Breast epithelium (tissue), 4 donors: ENCODE measurements around the gene CREB3L2. TPM values are rescaled to one million over a fixed set of nuclear protein-coding genes. Genes with fewer than 3 reads are reported as not detected.

Experiments
- DNase-seq, 2 donors: peaks; one replicate each; pipeline ENCODE4 v3.0.0-alpha.2; 2019; ENCODE audit warnings: low spot score in 2 of 2
- H3K27ac ChIP-seq, 2 donors: fragments of 200-600 bp; sonication (generic) in 1 of 2; one replicate each; pipeline ENCODE4 v1.5.1; 2016 to 2019; ENCODE audit warnings: mild to moderate bottlenecking in 1 of 2
- H3K27me3 ChIP-seq, 2 donors: fragments of 200-600 bp; sonication (generic) in 1 of 2; one replicate each; pipeline versions ENCODE4 v1.5.1 to v1.6.0; 2017 to 2019; ENCODE audit warnings: control low read depth in 1 of 2, mild to moderate bottlenecking in 1 of 2
- H3K36me3 ChIP-seq: fragments of 200-600 bp; one replicate; pipeline ENCODE4 v1.5.1; 2019
- H3K4me1 ChIP-seq, 2 donors: fragments of 200-600 bp; sonication (generic); one replicate each; pipeline ENCODE4 v1.5.1; 2016 to 2019; ENCODE audit warnings: control low read depth in 1 of 2
- H3K4me3 ChIP-seq, 3 donors: fragments of 200-600 bp; sonication (generic); 1 replicate in 2 of 3; 2 replicates in 1 of 3; pipeline ENCODE4 v1.5.1; 2016 to 2019; ENCODE audit warnings: mild to moderate bottlenecking in 3 of 3, moderate library complexity in 2 of 3
- H3K9me3 ChIP-seq, 2 donors: fragments of 200-600 bp; sonication (generic) in 1 of 2; one replicate each; pipeline ENCODE4 v1.5.1; 2016 to 2019; ENCODE audit warnings: control low read depth in 1 of 2
- CTCF ChIP-seq, 3 donors: fragments of 450-650 bp; IDR thresholded peaks; one replicate each; pipeline ENCODE4 v1.5.1; 2016 to 2017; ENCODE audit warnings: antibody characterized with exemption in 3 of 3, mild to moderate bottlenecking in 3 of 3, moderate library complexity in 3 of 3
- POLR2A ChIP-seq: fragments of 450-650 bp; IDR thresholded peaks from one replicate; pipeline ENCODE4 v1.6.1; 2016; ENCODE audit warnings: antibody characterized with exemption, mild to moderate bottlenecking, moderate library complexity
- POLR2AphosphoS5 ChIP-seq, 3 donors: sonication (generic); formaldehyde crosslinking; IDR thresholded peaks; one replicate each; pipeline ENCODE4 v1.6.1; 2017; ENCODE audit warnings: antibody characterized with exemption in 3 of 3
- intact Hi-C: fragments of 100-400 bp; cut with DNase I; formaldehyde crosslinking; loops from one replicate; pipeline ENCODE4 v1.15.1; 2023; ENCODE audit warnings: low total_unique reads
- total RNA-seq, 3 donors: library from RNA; depleted of rRNA; stranded (reverse); fragments of >200 nt; gene quantifications; one replicate each; pipeline ENCODE4 v1.1.0, GENCODE V29; 2016

Gene CREB3L2
- total RNA-seq, 3 donors from 2014 or later = 23.0 to 46.5 (median 40.5) TPM

- Histone ChIP-seq H3K27ac (peak overlapping the region in 1 of 2 donors; percentile 52), H3K4me3 (no peak overlapping the region), H3K4me1 (peaks cover 14 to 25% of the 10 kb centered on the region in 2 donors), H3K36me3 (no peaks in the 10 kb centered on the region), H3K9me3 (no peaks in the 10 kb centered on the region), H3K27me3 (no peaks in the 10 kb centered on the region)
- DNase-seq = no peak
- no peak for TF ChIP-seq POLR2A
- no peak for TF ChIP-seq POLR2AphosphoS5 (IDR thresholded peaks at IDR 0.05)
- TF ChIP-seq CTCF (IDR thresholded peaks at IDR 0.05) = no peak
- intact Hi-C loops = no loop called here
Observed at GRCh38 chr7:137965942-137966640, 35.8 kb downstream of the CREB3L2 start.

GRCh38 chr7:137964824-137965545 is 36.9 kb downstream of the CREB3L2 start:
- no peaks in the 10 kb centered on the region for H3K9me3 ChIP-seq
- no peak overlapping the region for H3K4me3 ChIP-seq
- no peaks in the 10 kb centered on the region for H3K27me3 ChIP-seq
- intact Hi-C loops = no loop called here
- H3K27ac ChIP-seq = peak overlapping the region in 1 of 2 donors; percentile 79
- no peaks in the 10 kb centered on the region for H3K36me3 ChIP-seq
- peaks cover 14 to 24% of the 10 kb centered on the region in 2 donors for H3K4me1 ChIP-seq
- TF ChIP-seq CTCF (IDR thresholded peaks at IDR 0.05) (no peak), POLR2A (no peak), POLR2AphosphoS5 (IDR thresholded peaks at IDR 0.05) (no peak)
- DNase-seq = no peak

DNA sequence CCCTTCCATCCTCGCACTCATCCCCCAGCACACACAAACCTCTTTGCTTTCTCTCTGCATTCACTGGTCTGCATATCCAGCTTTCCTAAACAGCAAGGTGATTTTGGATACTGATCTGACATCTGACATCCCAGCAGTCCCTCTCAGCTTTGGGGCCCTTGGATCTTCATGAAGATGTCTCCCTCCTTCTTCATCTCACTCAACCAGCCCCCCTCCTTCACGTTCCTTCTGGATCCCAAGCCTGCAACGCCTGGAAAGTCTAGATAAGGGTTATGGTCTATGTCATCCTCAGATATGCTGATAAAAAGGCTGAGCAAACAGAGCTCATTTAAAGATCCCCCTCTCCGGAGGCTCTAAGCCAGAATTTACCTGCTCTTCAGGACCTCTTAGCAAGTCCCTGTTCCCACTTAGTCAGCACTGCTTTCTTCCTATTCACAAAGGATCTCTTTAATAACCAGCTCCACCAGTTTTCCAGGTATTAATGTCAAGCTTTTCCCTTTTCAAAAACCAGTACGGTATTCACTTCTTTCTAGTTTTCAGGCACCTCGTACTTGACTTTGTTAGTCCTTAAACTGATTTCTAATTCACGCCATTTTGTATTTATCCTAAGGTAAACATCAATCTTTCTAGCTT is 38.9 kb downstream of the CREB3L2 start:
- TF ChIP-seq POLR2AphosphoS5 (IDR thresholded peaks at IDR 0.05) (no peak), POLR2A (no peak), CTCF (IDR thresholded peaks at IDR 0.05) (no peak)
- DNase-seq = no peak
- H3K4me3 ChIP-seq = no peak overlapping the region
- no peaks in the 10 kb centered on the region for H3K27me3 ChIP-seq
- H3K36me3 ChIP-seq = no peaks in the 10 kb centered on the region
- peaks cover 11 to 12% of the 10 kb centered on the region in 2 donors for H3K4me1 ChIP-seq
- intact Hi-C loops = no loop called here
- H3K27ac ChIP-seq = peak overlapping the region; percentile 20 to 79
- H3K9me3 ChIP-seq = no peaks in the 10 kb centered on the region

DNA sequence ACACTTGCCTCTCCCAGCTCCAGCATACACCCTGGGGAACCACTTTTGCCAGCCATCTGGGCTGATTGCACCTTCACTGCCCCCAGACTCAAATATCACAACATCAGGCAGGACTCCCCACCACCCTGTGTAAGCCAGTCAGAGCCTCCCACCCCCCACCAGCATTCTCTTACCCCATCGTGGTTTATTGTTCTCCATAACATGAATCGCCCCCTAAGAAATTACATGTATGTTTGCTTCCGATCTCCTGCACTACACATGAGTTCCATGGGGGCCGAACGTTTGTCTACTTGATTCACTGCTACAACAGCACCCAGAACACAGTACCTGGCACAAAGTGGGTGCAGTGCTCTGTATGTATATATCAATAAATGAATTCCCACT is 39.4 kb downstream of the CREB3L2 start:
- DNase-seq = no peak
- H3K36me3 ChIP-seq = no peaks in the 10 kb centered on the region
- no peaks in the 10 kb centered on the region for H3K9me3 ChIP-seq
- intact Hi-C loops = no loop called here
- TF ChIP-seq POLR2A (no peak), CTCF (IDR thresholded peaks at IDR 0.05) (no peak), POLR2AphosphoS5 (IDR thresholded peaks at IDR 0.05) (no peak)
- H3K4me3 ChIP-seq = no peak overlapping the region
- H3K27me3 ChIP-seq = no peaks in the 10 kb centered on the region
- peak overlapping the region; percentile 20 to 79 for H3K27ac ChIP-seq
- peaks cover 8 to 11% of the 10 kb centered on the region in 2 donors for H3K4me1 ChIP-seq
